Endodermal cell (in vitro differentiated cells): Measurements from ENCODE around the gene LHFPL2. TPM values are rescaled to one million over a fixed set of nuclear protein-coding genes. Genes with fewer than 3 reads are reported as not detected.
"Not testable (repeated sequence)": the region's sequence is repeated elsewhere in the genome, so short reads cannot be mapped to it uniquely, and the experiment has no call there.

Experiments
- DNase-seq: peaks from one replicate; pipeline ENCODE4 v3.0.0-alpha.2; 2017
- H3K27ac ChIP-seq: 2 replicates; pipeline ENCODE4 v1.5.1; 2013; ENCODE audit warnings: mild to moderate bottlenecking, low read depth, low read length, moderate library complexity
- H3K27me3 ChIP-seq: 2 replicates; pipeline ENCODE4 v1.6.1; 2013; ENCODE audit warnings: mild to moderate bottlenecking, low read length, moderate library complexity; ENCODE audit not compliant: insufficient read depth, control insufficient read depth, poor library complexity, severe bottlenecking
- H3K36me3 ChIP-seq: 2 replicates; pipeline ENCODE4 v1.7.0; 2013; ENCODE audit warnings: mild to moderate bottlenecking, low read length, moderate library complexity; ENCODE audit not compliant: control insufficient read depth, insufficient read depth
- H3K4me1 ChIP-seq: one replicate; pipeline ENCODE4 v1.7.0; 2013; ENCODE audit warnings: low read length; ENCODE audit not compliant: control insufficient read depth, insufficient read depth
- H3K4me3 ChIP-seq: 2 replicates; pipeline ENCODE4 v1.5.1; 2013; ENCODE audit warnings: mild to moderate bottlenecking, low read length, moderate library complexity
- H3K9ac ChIP-seq: 2 replicates; pipeline ENCODE4 v1.6.1; 2013; ENCODE audit warnings: mild to moderate bottlenecking, low read length, moderate library complexity; ENCODE audit not compliant: poor library complexity, severe bottlenecking; ENCODE audit errors: extremely low read depth
- H3K9me3 ChIP-seq: 2 replicates; pipeline ENCODE4 v1.6.1; 2013; ENCODE audit warnings: mild to moderate bottlenecking, low read length, moderate library complexity; ENCODE audit not compliant: control insufficient read depth
- H3K27ac Mint-ChIP-seq: 2 replicates; pipeline ENCODE4 v1.8.0; 2020; ENCODE audit warnings: mixed read lengths
- H3K27me3 Mint-ChIP-seq: 2 replicates; pipeline ENCODE4 v1.8.0; 2021; ENCODE audit warnings: mild to moderate bottlenecking, mixed read lengths; ENCODE audit not compliant: insufficient read depth
- H3K36me3 Mint-ChIP-seq: 2 replicates; pipeline ENCODE4 v1.8.0; 2020; ENCODE audit warnings: low read depth, mixed read lengths
- H3K4me1 Mint-ChIP-seq: 2 replicates; pipeline ENCODE4 v1.8.0; 2020; ENCODE audit warnings: mixed read lengths
- H3K4me3 Mint-ChIP-seq: 2 replicates; pipeline ENCODE4 v1.8.0; 2020; ENCODE audit warnings: mild to moderate bottlenecking, moderate library complexity, mixed read lengths
- H3K9me3 Mint-ChIP-seq: 2 replicates; pipeline ENCODE4 v1.8.0; 2020; ENCODE audit warnings: mild to moderate bottlenecking, mixed read lengths
- WGBS, 2 experiments: methylation state at CpG; one replicate each; pipeline versions ENCODE4 v1.1.5 to v1.1.7; 2013; ENCODE audit warnings: missing lambda C conversion rate in 2 of 2, mixed read lengths in 1 of 2; ENCODE audit not compliant: insufficient coverage in 1 of 2, insufficient read length in 1 of 2; 5-methylcytosine and 5-hydroxymethylcytosine counted together
- long read RNA-seq, 4 experiments: library from polyadenylated mRNA in 2 of 4; library from RNA in 1 of 4; library from capped mRNA in 1 of 4; stranded (forward) in 3 of 4; unstranded in 1 of 4; transcript quantifications; one replicate each; pipeline ENCODE4 v2.0.0, GENCODE V29; 2020 to 2021; ENCODE audit warnings: inconsistent platforms in 1 of 4
- polyA plus RNA-seq, 2 experiments: library from polyadenylated mRNA; stranded (reverse); fragments of 50-300 nt; gene quantifications; one replicate each; pipeline ENCODE4 v1.2.3, GENCODE V29; 2013
- total RNA-seq, 2 donors: library from RNA; stranded (reverse); fragmentation: NEBNext Ultra II Directional in 1 of 2; extraction: Animal tissue kit (Norgen Biotek cat#: 25700) in 1 of 2; gene quantifications; 2 replicates in 1 of 2; 3 replicates in 1 of 2; pipeline ENCODE4 v1.2.1, GENCODE V29; 2021
- TF ChIP-seq, protein P1 (sequence below): fragments of 200-600 bp; sonication (generic); conservative IDR thresholded peaks from 2 replicates; pipeline ENCODE4 v1.5.0; 2021; ENCODE audit warnings: antibody characterized with exemption, mild to moderate bottlenecking

The LHFPL2 gene, protein sequence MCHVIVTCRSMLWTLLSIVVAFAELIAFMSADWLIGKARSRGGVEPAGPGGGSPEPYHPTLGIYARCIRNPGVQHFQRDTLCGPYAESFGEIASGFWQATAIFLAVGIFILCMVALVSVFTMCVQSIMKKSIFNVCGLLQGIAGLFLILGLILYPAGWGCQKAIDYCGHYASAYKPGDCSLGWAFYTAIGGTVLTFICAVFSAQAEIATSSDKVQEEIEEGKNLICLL
- total RNA-seq: 100 to 1,000 TPM; 136 to 238 TPM
- polyA plus RNA-seq (2013, experiment 1 of 2): 23.7 TPM
- polyA plus RNA-seq (2013, experiment 2 of 2): 24.8 TPM
- long read RNA-seq, experiment 1, full-length matches to known transcripts: 11 of 85 reads
- long read RNA-seq, experiment 1, partial matches to known transcripts: 8 of 85 reads
- long read RNA-seq, experiment 1, other reads (novel, unspliced or antisense): 66 of 85 reads
- long read RNA-seq, experiment 2, full-length matches to known transcripts: 219 of 403 reads
- long read RNA-seq, experiment 2, partial matches to known transcripts: 17 of 403 reads
- long read RNA-seq, experiment 2, other reads (novel, unspliced or antisense): 167 of 403 reads
- long read RNA-seq, experiment 3, full-length matches to known transcripts: 191 of 284 reads
- long read RNA-seq, experiment 3, partial matches to known transcripts: 35 of 284 reads
- long read RNA-seq, experiment 3, other reads (novel, unspliced or antisense): 58 of 284 reads
- long read RNA-seq, experiment 4, partial matches to known transcripts: 0 of 21 reads
- long read RNA-seq, experiment 4, other reads (novel, unspliced or antisense): 21 of 21 reads

DNA sequence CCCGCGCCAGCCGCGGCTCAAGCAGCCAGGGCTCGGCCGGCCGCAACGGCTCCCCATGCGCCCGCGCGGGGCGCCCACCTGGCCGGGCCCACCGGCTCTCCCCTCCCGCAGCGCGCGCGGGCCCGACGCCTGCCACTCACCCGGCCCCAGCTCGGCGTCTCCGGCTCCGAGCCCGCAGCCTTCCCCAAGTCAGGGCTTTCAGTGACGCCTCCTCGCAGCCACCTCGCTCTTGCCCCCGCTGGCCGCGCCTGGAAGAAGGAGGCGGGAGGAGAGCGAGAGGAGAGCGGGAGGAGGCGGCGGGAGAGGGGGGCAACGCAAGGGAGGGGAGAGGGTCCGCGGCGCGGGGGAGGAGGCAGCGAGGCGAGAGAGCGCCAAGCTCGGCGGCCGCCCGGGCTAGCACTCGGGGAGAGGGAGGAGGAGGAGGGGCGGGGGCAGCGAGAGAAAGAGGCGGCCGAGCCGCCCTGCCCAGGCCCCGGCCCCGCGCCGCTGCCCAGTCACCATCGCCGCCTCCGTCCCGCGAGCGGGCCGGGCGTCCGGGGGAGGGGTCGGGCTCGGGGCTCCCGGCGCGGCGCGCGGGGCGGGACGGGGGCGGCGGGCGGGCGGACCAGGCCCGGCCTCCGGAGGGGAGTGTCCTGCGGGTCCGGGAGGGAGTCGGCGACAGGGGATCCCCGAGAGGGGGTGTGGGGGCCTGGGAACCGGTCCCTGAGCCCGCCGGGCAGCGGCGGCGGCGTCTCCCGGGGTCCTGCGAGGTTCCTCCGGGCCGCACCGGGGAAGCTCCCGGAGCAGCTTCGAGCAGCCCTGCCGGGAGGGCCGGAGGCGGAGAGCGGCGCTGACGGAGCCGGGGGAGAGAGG lies at the start of gene LHFPL2:
TSS of gene LHFPL2 (minus strand) at position 414 of the 852 bp plus-strand sequence. CDS start 138,559 bp downstream, outside the sequence.
- Mint-ChIP-seq H3K27me3 (no peaks in the 10 kb centered on the region), H3K27ac (peak within 1 kb of the TSS; percentile 90), H3K4me1 (peaks cover 36% of the 10 kb centered on the region), H3K4me3 (peak within 1 kb of the TSS; percentile 95), H3K9me3 (no peaks in the 10 kb centered on the region), H3K36me3 (peaks cover 35% of the 10 kb centered on the region)
- TF ChIP-seq, protein P1, sequence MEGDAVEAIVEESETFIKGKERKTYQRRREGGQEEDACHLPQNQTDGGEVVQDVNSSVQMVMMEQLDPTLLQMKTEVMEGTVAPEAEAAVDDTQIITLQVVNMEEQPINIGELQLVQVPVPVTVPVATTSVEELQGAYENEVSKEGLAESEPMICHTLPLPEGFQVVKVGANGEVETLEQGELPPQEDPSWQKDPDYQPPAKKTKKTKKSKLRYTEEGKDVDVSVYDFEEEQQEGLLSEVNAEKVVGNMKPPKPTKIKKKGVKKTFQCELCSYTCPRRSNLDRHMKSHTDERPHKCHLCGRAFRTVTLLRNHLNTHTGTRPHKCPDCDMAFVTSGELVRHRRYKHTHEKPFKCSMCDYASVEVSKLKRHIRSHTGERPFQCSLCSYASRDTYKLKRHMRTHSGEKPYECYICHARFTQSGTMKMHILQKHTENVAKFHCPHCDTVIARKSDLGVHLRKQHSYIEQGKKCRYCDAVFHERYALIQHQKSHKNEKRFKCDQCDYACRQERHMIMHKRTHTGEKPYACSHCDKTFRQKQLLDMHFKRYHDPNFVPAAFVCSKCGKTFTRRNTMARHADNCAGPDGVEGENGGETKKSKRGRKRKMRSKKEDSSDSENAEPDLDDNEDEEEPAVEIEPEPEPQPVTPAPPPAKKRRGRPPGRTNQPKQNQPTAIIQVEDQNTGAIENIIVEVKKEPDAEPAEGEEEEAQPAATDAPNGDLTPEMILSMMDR: peak; percentile 7
- Histone ChIP-seq H3K9me3 (no peaks in the 10 kb centered on the region), H3K27me3 (no peaks in the 10 kb centered on the region), H3K9ac (peak within 1 kb of the TSS; percentile 83), H3K4me3 (peak within 1 kb of the TSS; percentile 99), H3K4me1 (peaks cover 6% of the 10 kb centered on the region), H3K27ac (peak within 1 kb of the TSS; percentile 76), H3K36me3 (peaks cover 27% of the 10 kb centered on the region)
- peak; percentile 91 for DNase-seq
- 0% methylated on average over 2 to 112 of the region's 112 CpGs for WGBS, 2 experiments

GRCh38 chr5:78696637-78697036 lies 48.1 kb upstream of the LHFPL2 start:
- H3K27ac ChIP-seq: no peak overlapping the region
- peaks cover 42% of the 10 kb centered on the region for H3K9me3 ChIP-seq
- H3K4me3 ChIP-seq: no peak overlapping the region
- no peak overlapping the region for H3K4me3 Mint-ChIP-seq
- H3K4me1 ChIP-seq: no peaks in the 10 kb centered on the region
- peaks cover 13% of the 10 kb centered on the region for H3K36me3 Mint-ChIP-seq
- no peaks in the 10 kb centered on the region for H3K27me3 ChIP-seq
- peaks cover 31% of the 10 kb centered on the region for H3K9me3 Mint-ChIP-seq
- no peak for DNase-seq
- H3K27me3 Mint-ChIP-seq: peaks cover 1% of the 10 kb centered on the region
- no peak overlapping the region for H3K9ac ChIP-seq
- no peaks in the 10 kb centered on the region for H3K36me3 ChIP-seq
- no peak overlapping the region for H3K27ac Mint-ChIP-seq
- TF ChIP-seq, protein P1: no peak
- peaks cover 4% of the 10 kb centered on the region for H3K4me1 Mint-ChIP-seq

GRCh38 chr5:78696052-78696451 lies 47.5 kb upstream of the LHFPL2 start:
- not testable (repeated sequence) for H3K9ac ChIP-seq, H3K27ac ChIP-seq, H3K36me3 ChIP-seq, H3K27me3 Mint-ChIP-seq, H3K4me3 Mint-ChIP-seq, H3K4me3 ChIP-seq, DNase-seq, H3K27ac Mint-ChIP-seq, H3K4me1 ChIP-seq, H3K27me3 ChIP-seq, H3K4me1 Mint-ChIP-seq
- WGBS, 2 experiments: 85 to 89% methylated on average over 2 to 4 of the region's 4 CpGs
- H3K36me3 Mint-ChIP-seq: peaks cover 13% of the 10 kb centered on the region
- peaks cover 42% of the 10 kb centered on the region for H3K9me3 ChIP-seq
- H3K9me3 Mint-ChIP-seq: peaks cover 31% of the 10 kb centered on the region
